Measurements from ENCODE around the gene CCDC7. TPM values are rescaled to one million over a fixed set of nuclear protein-coding genes. Genes with fewer than 3 reads are reported as not detected.
"Not testable (repeated sequence)": the region's sequence is repeated elsewhere in the genome, so short reads cannot be mapped to it uniquely, and the experiment has no call there.

Gene CCDC7
- total RNA-seq, 1 experiment from 2014 or later = 3.6 TPM

DNA sequence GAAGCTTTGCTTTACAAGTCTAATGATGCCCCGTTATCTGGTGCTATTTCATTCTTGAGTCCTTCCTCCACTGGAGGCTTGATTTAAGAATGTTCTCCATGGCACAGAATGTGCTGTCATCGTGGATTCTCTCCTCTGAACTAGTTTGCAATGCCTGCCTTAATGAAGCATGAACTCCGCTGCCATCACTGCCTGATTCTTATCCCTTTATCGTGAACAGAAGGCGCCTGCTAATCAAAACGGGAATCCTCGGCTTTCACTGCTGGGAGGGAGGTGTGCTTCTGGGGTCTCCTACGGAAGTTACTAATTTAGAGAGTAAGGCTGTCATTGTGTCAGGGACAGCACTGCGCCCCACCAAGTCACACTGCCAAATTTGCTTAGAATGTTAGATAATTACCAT lies 455.9 kb downstream of the CCDC7 start:
- no peak for DNase-seq (ENCODE audit: low spot score)
- in situ Hi-C loops (cut with HindIII; ENCODE audit: low sequenced_read_pairs) = no loop called here

DNA sequence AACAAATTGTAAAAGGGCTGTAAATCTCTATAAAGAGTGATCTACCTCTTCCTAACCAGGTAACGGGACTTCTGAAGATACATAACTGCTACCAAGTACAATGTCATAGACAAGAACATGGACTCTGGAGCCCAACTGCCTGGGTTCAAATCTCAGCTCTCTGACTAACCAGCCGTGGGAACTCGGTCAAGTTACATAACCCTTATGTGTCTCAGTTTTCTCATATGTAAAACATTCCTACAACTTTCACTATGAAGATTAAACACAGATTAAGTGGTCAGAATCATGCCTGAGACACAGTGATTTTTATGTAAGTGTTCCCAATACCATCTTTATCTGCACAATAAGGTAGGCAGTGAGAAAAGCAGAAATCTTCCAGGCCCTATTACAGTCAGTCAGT lies 459.5 kb downstream of the CCDC7 start:
- no peak for DNase-seq (ENCODE audit: low spot score)
- in situ Hi-C loops (cut with HindIII; ENCODE audit: low sequenced_read_pairs) = no loop called here

DNA sequence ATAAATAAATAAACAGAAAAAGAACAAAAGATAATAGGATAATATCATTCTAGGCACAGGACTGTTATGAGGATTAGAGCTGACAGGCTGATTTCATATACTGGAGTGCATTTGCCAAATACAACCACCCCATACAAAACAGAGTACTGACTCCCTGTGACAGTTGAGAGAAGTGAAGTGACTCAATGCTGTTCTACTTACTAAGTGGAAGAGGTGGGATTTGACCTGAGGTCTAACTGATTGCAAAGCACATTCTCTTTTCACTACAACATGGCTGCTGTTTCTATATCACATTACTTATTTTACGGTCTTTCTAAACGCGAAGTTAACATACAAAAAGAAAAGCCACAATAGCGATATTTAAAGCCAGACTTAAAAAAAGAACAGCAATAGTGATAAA lies 460.7 kb downstream of the CCDC7 start:
- DNase-seq (ENCODE audit: low spot score) = no peak
- in situ Hi-C loops (cut with HindIII; ENCODE audit: low sequenced_read_pairs) = no loop called here

DNA sequence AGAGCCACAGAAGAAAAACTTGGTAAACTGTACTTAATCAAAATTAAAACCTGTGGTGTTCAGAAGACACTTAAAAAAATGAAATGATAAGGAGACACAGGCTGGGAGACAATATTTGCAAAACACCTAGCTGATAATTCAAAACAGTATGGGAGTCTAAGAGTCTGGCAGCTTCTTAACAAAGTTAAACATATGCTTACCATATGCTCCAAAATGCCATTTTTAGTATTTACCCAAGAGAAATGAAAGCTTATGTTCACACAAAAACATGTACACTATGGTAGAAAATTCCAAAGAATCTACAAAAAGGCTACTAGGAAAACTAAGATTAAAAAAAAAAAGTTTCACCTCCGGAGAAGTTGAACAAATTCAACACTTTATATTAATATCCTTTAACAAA lies 463.5 kb downstream of the CCDC7 start:
- no peak for DNase-seq (ENCODE audit: low spot score)
- in situ Hi-C loops (cut with HindIII; ENCODE audit: low sequenced_read_pairs) = no loop called here

DNA sequence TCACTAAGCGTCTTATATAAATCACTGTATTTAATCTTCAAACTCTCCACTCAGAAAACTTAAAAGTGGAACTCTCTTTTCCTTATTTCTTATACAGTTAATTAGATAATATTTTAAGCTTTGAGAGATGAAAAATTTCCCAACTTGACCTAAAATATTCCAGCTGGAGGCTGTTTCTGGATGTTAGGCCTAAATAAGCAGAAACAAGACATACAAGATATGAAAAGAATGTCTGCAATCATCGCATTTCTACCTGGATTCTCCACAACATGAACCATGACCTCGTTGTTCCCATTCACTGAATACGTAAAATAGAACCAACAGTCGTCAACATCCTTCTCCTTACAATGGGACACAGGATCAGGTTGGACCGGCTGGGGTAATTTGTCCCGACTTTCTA lies 464.0 kb downstream of the CCDC7 start:
- in situ Hi-C loops (cut with HindIII; ENCODE audit: low sequenced_read_pairs); DNase-seq (ENCODE audit: low spot score): not testable (repeated sequence)

DNA sequence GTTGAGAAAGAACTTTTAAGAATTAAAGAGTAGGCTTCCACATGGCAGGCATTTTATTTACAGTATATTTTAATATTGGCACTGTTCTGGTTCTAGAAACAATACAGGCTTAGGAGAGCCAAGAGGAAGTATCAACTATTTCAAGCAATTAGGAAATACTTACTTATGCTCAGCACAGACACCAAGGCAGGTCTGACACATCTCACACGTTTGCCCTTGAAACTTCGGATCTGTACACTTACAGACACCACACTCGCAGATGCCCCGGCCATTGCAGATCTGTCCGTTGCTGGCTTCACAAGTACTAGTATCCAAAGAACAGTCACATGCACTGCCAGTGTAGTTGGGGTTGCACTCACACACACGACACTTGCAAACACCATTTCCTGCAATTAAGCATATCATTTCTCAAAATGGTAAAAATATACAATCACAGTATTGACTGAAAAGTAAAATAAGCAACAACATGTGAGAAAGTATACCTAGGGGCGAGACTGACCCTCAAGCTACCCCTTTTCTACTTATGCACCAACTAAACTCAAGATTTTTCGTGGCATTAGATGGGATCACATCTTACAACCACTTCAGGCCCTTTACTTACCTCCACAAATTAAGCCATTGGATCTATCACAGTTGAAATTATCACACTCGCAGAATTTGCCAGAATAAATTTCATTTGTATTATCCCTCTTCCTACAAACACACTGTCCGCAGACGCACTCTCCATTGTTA lies 465.5 kb downstream of the CCDC7 start:
- no peak for DNase-seq (ENCODE audit: low spot score)
- in situ Hi-C loops (cut with HindIII; ENCODE audit: low sequenced_read_pairs) = no loop called here

DNA sequence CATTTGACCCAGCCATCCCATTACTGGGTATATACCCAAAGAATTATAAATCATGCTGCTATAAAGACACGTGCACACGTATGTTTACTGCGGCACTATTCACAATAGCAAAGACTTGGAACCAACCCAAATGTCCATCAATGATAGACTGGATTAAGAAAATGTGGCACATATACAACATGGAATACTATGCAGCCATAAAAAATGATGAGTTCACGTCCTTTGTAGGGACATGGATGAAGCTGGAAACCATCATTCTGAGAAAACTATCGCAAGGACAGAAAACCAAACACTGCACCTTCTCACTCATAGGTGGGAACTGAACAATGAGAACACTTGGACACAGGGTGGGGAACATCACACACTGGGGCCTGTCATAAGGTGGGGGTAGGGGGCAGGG lies 471.9 kb downstream of the CCDC7 start:
- in situ Hi-C loops (cut with HindIII; ENCODE audit: low sequenced_read_pairs); DNase-seq (ENCODE audit: low spot score): not testable (repeated sequence)

DNA sequence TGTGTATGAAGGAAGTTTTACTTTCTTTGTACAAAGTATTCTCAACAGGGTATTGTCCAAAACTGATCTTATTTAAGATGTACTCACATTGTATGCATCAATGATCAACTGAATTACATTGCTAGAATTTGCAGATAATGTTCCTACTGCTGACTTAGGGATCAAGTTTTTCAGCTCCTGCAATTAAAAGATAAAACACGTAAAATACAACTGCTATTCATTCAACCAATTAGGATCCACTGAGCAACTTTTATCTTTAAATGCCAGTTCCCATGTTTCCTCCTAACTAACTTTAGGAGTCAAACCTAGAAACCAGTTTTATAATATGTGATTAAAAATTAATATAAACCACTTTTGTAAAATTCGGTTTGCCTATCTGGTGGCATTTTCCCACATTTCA lies 476.2 kb downstream of the CCDC7 start:
- DNase-seq (ENCODE audit: low spot score) = no peak
- in situ Hi-C loops (cut with HindIII; ENCODE audit: low sequenced_read_pairs) = no loop called here

DNA sequence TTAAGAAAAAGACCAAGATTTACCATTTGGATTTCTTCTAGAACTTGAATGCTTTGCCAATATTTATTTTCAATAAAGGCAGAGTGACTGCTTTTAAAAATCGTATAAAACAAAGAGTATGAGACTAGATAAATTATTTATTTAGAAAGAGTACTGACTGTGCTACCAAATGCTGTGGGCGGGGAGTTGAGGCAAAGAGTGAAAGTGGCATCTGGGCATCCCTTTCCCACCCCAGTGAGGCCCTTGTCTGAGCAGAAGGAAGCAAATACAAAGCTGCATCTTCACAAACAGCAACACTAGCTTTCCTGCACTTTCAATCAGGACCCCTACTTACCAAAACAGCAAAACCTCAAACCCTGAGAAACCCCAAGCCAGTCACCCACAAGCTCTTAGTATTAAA lies 477.2 kb downstream of the CCDC7 start:
- DNase-seq (ENCODE audit: low spot score) = no peak
- in situ Hi-C loops (cut with HindIII; ENCODE audit: low sequenced_read_pairs) = no loop called here

DNA sequence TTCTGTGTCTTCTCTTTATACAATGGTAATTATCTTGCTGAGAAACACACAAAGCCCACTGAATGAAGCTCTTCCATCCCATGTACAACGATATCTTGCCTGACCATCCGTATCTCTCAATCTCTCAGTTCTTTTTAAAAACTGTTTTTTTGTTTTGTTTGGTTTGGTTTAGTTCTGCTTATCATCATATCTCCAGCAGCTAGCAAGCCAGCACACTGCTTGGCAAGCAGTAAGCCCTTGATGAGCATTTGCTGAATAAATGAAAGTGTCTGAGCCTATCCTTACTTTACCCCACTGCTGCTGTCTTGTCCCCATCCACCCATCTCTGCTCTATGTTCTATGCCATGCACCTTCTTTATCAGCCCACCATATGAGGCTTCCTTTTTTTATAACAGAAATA lies 477.9 kb downstream of the CCDC7 start:
- in situ Hi-C loops (cut with HindIII; ENCODE audit: low sequenced_read_pairs) = no loop called here
- DNase-seq (ENCODE audit: low spot score) = no peak

Other genes starting within 250 kb of the CCDC7 start
- gene EPC1, start 99.0 kb upstream of the CCDC7 start, total RNA-seq (2014; rRNA removed; shearing (Covaris generic)) = 9.6 and 11.3 TPM in 2 replicates